PC-9 (cell line): ENCODE data around the gene AHRR. TPM values are rescaled to one million over a fixed set of nuclear protein-coding genes. Genes with fewer than 3 reads are reported as not detected.

Experiments used
- BruUV-seq: library from RNA; stranded (reverse); fragments of 400-500 nt; replicated peaks from 2 replicates; lab custom pipeline; 2021; lab: Mats Ljungman, UMichigan
- CTCF ChIA-PET: fragments of 300-600 bp; sonication (Branson Sonifier 250); formaldehyde crosslinking; loops from one replicate; lab custom pipeline; 2022; ENCODE audit warnings: antibody characterized with exemption; lab: Charles Lee
- POLR2A ChIA-PET: fragments of 300-600 bp; sonication (Branson Sonifier 250); formaldehyde crosslinking; loops from one replicate; lab custom pipeline; 2022; ENCODE audit warnings: antibody characterized with exemption; ENCODE audit not compliant: unreplicated experiment; lab: Charles Lee
- DNase-seq, 2 experiments: peaks; one replicate each; pipeline versions ENCODE4 v3.0.0 to v3.0.0-alpha.2; 2015 to 2022; ENCODE audit warnings: mixed read lengths in 1 of 2
- H2AFZ ChIP-seq: fragments of 200-600 bp; sonication (generic); 2 replicates; pipeline ENCODE4 v1.8.1; 2017; ENCODE audit warnings: antibody characterized with exemption
- H3F3A ChIP-seq: fragments of 200-600 bp; sonication (generic); 2 replicates; pipeline ENCODE4 v1.8.1; 2017; ENCODE audit warnings: antibody characterized with exemption, mild to moderate bottlenecking, low read depth; ENCODE audit not compliant: insufficient read depth
- H3K27ac ChIP-seq: fragments of 200-600 bp; sonication (generic); 2 replicates; pipeline ENCODE4 v1.6.1; 2016; ENCODE audit warnings: mixed run types
- H3K27me3 ChIP-seq: fragments of 200-600 bp; sonication (generic); 2 replicates; pipeline ENCODE4 v1.6.1; 2016; ENCODE audit warnings: low read depth, mixed run types; ENCODE audit not compliant: insufficient read depth
- H3K36me3 ChIP-seq: fragments of 200-600 bp; sonication (generic); 2 replicates; pipeline ENCODE4 v1.6.1; 2016; ENCODE audit warnings: low read depth, mixed run types
- H3K4me1 ChIP-seq: fragments of 200-600 bp; sonication (generic); replicated peaks from 2 replicates; pipeline ENCODE4 v1.6.1; 2016; ENCODE audit warnings: mixed run types; ENCODE audit not compliant: insufficient read depth
- H3K4me2 ChIP-seq: fragments of 200-600 bp; sonication (generic); 2 replicates; pipeline ENCODE4 v1.6.1; 2017; ENCODE audit warnings: mixed run types
- H3K4me3 ChIP-seq: fragments of 200-600 bp; sonication (generic); 2 replicates; pipeline ENCODE4 v1.6.1; 2016; ENCODE audit warnings: mixed run types
- H3K79me2 ChIP-seq: fragments of 200-600 bp; sonication (generic); 2 replicates; pipeline ENCODE4 v1.6.1; 2017; ENCODE audit warnings: low read depth, mixed run types
- H3K9me2 ChIP-seq: fragments of 200-600 bp; sonication (generic); 2 replicates; pipeline ENCODE4 v1.8.1; 2017; ENCODE audit warnings: mild to moderate bottlenecking; ENCODE audit not compliant: insufficient read depth
- H3K9me3 ChIP-seq: fragments of 200-600 bp; sonication (generic); 2 replicates; pipeline ENCODE4 v1.8.1; 2016; ENCODE audit warnings: low read depth; ENCODE audit not compliant: insufficient read depth
- H4K20me1 ChIP-seq: fragments of 200-600 bp; sonication (generic); 2 replicates; pipeline ENCODE4 v1.8.1; 2017; ENCODE audit not compliant: insufficient read depth
- EZH2 ChIP-seq: fragments of 200-600 bp; sonication (generic); IDR thresholded peaks from 2 replicates; pipeline ENCODE4 v1.8.0; 2017; ENCODE audit warnings: antibody characterized with exemption, low read depth
- intact Hi-C: fragments of 100-400 bp; cut with micrococcal nuclease; formaldehyde crosslinking; loops from one replicate; pipeline ENCODE4 v1.10.0; 2022; ENCODE audit not compliant: unreplicated experiment
- total RNA-seq: library from RNA; stranded (reverse); gene quantifications from 2 replicates; pipeline ENCODE4 v1.2.3, GENCODE V29; 2021
- TF ChIP-seq, protein P1 (sequence below): fragments of 200-600 bp; sonication (generic); conservative IDR thresholded peaks from 2 replicates; pipeline ENCODE4 v1.6.1; 2017; ENCODE audit warnings: mixed run types, antibody characterized with exemption, mild to moderate bottlenecking, moderate library complexity

Gene AHRR
- total RNA-seq, 1 experiment from 2014 or later, result 7.2 TPM

DNA sequence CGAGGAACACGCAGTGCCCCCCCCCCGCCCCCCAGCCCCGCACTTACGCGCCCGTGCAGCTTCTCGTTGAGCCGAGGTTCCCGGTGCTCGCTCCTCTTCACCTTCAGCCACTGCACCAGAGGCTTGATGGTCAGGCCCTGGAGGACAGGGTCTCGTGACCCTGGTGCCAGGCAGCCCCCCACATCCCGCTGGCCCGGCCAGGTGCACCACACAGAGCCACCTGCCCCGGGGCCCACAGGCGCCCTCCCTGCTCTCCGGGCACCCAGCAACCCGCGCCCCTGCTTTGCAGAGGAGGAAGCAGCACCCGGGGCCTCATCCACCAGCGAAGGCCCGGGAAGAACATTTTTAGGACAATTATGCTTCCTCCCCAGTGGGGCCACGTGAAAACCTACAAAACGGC is 160.5 kb downstream of the AHRR start:
- Histone ChIP-seq H3K27me3 (no peaks in the 10 kb centered on the region; the same call in 1 of the 2 replicates), H3K79me2 (no peaks in the 10 kb centered on the region), H3K9me2 (no peaks in the 10 kb centered on the region), H3K4me2 (no peak overlapping the region), H3K9me3 (no peaks in the 10 kb centered on the region), H2AFZ (no peak overlapping the region), H4K20me1 (peaks cover 1% of the 10 kb centered on the region; the same call in 1 of the 2 replicates), H3K36me3 (no peaks in the 10 kb centered on the region), H3K27ac (no peak overlapping the region), H3F3A (peaks cover 8% of the 10 kb centered on the region; the same call in 1 of the 2 replicates), H3K4me3 (no peak overlapping the region), H3K4me1 (peaks cover 17% of the 10 kb centered on the region)
- CTCF ChIA-PET, result no interaction called here
- POLR2A ChIA-PET, result no interaction called here
- TF ChIP-seq, protein P1, sequence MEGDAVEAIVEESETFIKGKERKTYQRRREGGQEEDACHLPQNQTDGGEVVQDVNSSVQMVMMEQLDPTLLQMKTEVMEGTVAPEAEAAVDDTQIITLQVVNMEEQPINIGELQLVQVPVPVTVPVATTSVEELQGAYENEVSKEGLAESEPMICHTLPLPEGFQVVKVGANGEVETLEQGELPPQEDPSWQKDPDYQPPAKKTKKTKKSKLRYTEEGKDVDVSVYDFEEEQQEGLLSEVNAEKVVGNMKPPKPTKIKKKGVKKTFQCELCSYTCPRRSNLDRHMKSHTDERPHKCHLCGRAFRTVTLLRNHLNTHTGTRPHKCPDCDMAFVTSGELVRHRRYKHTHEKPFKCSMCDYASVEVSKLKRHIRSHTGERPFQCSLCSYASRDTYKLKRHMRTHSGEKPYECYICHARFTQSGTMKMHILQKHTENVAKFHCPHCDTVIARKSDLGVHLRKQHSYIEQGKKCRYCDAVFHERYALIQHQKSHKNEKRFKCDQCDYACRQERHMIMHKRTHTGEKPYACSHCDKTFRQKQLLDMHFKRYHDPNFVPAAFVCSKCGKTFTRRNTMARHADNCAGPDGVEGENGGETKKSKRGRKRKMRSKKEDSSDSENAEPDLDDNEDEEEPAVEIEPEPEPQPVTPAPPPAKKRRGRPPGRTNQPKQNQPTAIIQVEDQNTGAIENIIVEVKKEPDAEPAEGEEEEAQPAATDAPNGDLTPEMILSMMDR, result no peak
- no peak for TF ChIP-seq EZH2
- no TSS peak for BruUV-seq
- intact Hi-C loops, result no loop called here
- DNase-seq, result no peak

- Histone ChIP-seq H3K27me3 (no peaks in the 10 kb centered on the region; the same call in 1 of the 2 replicates), H4K20me1 (no peaks in the 10 kb centered on the region; the same call in 1 of the 2 replicates), H2AFZ (no peak overlapping the region), H3K36me3 (no peaks in the 10 kb centered on the region), H3K79me2 (no peaks in the 10 kb centered on the region), H3K4me1 (peaks cover 17% of the 10 kb centered on the region), H3K4me3 (no peak overlapping the region), H3F3A (peaks cover 8% of the 10 kb centered on the region; the same call in 1 of the 2 replicates), H3K9me3 (no peaks in the 10 kb centered on the region), H3K27ac (no peak overlapping the region), H3K4me2 (no peak overlapping the region), H3K9me2 (no peaks in the 10 kb centered on the region)
- intact Hi-C loops, result no loop called here
- ChIA-PET CTCF (no interaction called here), POLR2A (no interaction called here)
- DNase-seq, result no peak
- BruUV-seq, result no TSS peak
- TF ChIP-seq, protein P1, result no peak
- TF ChIP-seq EZH2, result no peak
Measured at GRCh38 chr5:482506-482905, 161.0 kb downstream of the AHRR start.

- no peaks in the 10 kb centered on the region; the same call in 1 of the 2 replicates for H4K20me1 ChIP-seq
- no peak overlapping the region for H3K27ac ChIP-seq
- H3K27me3 ChIP-seq, result no peaks in the 10 kb centered on the region; the same call in 1 of the 2 replicates
- H3K36me3 ChIP-seq, result no peaks in the 10 kb centered on the region
- BruUV-seq, result no TSS peak
- TF ChIP-seq EZH2, result no peak
- TF ChIP-seq, protein P1, result no peak
- DNase-seq, result no peak
- no peaks in the 10 kb centered on the region for H3K79me2 ChIP-seq
- intact Hi-C loops, result no loop called here
- H3K9me3 ChIP-seq, result no peaks in the 10 kb centered on the region
- H3K4me3 ChIP-seq, result no peak overlapping the region
- H3F3A ChIP-seq, result peaks cover 8% of the 10 kb centered on the region; the same call in 1 of the 2 replicates
- ChIA-PET POLR2A (no interaction called here), CTCF (no interaction called here)
- H3K4me1 ChIP-seq, result peaks cover 17% of the 10 kb centered on the region
- H3K4me2 ChIP-seq, result no peak overlapping the region
- H2AFZ ChIP-seq, result no peak overlapping the region
- no peaks in the 10 kb centered on the region for H3K9me2 ChIP-seq
Measured at GRCh38 chr5:483011-483410, 161.5 kb downstream of the AHRR start.
